MM.1S (cell line): ENCODE results near the gene IL17REL.

Experiments used
- CTCF ChIP-seq: fragments of 300-600 bp; sonication (generic); IDR thresholded peaks from 2 replicates; pipeline ENCODE4 v1.5.1; 2016; ENCODE audit warnings: antibody characterized with exemption, low read length, mixed read lengths
- EZH2 ChIP-seq: fragments of 300-600 bp; sonication (generic); optimal IDR thresholded peaks from 2 replicates; pipeline ENCODE3; 2017; ENCODE audit warnings: low read depth, mild to moderate bottlenecking, antibody characterized with exemption, low read length, mixed read lengths
- EZH2phosphoT487 ChIP-seq: fragments of 300-600 bp; sonication (generic); IDR thresholded peaks from 2 replicates; pipeline ENCODE4 v1.6.1; 2018; ENCODE audit warnings: antibody characterized with exemption, low read length

GRCh38 chr22:49948116-49948957, 64.2 kb downstream of the IL17REL start:
- TF ChIP-seq CTCF (no peak), EZH2phosphoT487 (no peak), EZH2 (no peak)
